Lower leg skin (tissue), 3 donors: ENCODE data around the gene PRC1.

Experiments
- CTCF ChIP-seq, 3 donors: fragments of 450-650 bp; IDR thresholded peaks; one replicate each; pipeline ENCODE4 v1.5.1; 2016; ENCODE audit warnings: antibody characterized with exemption in 3 of 3, mild to moderate bottlenecking in 3 of 3, moderate library complexity in 2 of 3
- POLR2A ChIP-seq, 2 donors: fragments of 450-650 bp; IDR thresholded peaks; one replicate each; pipeline ENCODE4 v1.6.1; 2016 to 2017; ENCODE audit warnings: antibody characterized with exemption in 2 of 2, mild to moderate bottlenecking in 1 of 2, moderate library complexity in 1 of 2

GRCh38 chr15:90949979-90950675 lies 44.2 kb downstream of the PRC1 start:
- no peak for TF ChIP-seq CTCF (IDR thresholded peaks at IDR 0.05)
- no peak for TF ChIP-seq POLR2A (IDR thresholded peaks at IDR 0.05)
